HG02759 (cell line): ENCODE measurements around the gene ZC3H7B.
"Not testable (repeated sequence)": the region's sequence is repeated elsewhere in the genome, so short reads cannot be mapped to it uniquely, and the experiment has no call there.

Experiments used
- ATAC-seq: cut with Tn5 transposase; IDR thresholded peaks from one replicate; pipeline ENCODE4 v1.9.1; 2021; ENCODE audit warnings: mild to moderate bottlenecking, moderate library complexity; ENCODE audit not compliant: unreplicated experiment

The ZC3H7B gene, protein sequence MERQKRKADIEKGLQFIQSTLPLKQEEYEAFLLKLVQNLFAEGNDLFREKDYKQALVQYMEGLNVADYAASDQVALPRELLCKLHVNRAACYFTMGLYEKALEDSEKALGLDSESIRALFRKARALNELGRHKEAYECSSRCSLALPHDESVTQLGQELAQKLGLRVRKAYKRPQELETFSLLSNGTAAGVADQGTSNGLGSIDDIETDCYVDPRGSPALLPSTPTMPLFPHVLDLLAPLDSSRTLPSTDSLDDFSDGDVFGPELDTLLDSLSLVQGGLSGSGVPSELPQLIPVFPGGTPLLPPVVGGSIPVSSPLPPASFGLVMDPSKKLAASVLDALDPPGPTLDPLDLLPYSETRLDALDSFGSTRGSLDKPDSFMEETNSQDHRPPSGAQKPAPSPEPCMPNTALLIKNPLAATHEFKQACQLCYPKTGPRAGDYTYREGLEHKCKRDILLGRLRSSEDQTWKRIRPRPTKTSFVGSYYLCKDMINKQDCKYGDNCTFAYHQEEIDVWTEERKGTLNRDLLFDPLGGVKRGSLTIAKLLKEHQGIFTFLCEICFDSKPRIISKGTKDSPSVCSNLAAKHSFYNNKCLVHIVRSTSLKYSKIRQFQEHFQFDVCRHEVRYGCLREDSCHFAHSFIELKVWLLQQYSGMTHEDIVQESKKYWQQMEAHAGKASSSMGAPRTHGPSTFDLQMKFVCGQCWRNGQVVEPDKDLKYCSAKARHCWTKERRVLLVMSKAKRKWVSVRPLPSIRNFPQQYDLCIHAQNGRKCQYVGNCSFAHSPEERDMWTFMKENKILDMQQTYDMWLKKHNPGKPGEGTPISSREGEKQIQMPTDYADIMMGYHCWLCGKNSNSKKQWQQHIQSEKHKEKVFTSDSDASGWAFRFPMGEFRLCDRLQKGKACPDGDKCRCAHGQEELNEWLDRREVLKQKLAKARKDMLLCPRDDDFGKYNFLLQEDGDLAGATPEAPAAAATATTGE

DNA sequence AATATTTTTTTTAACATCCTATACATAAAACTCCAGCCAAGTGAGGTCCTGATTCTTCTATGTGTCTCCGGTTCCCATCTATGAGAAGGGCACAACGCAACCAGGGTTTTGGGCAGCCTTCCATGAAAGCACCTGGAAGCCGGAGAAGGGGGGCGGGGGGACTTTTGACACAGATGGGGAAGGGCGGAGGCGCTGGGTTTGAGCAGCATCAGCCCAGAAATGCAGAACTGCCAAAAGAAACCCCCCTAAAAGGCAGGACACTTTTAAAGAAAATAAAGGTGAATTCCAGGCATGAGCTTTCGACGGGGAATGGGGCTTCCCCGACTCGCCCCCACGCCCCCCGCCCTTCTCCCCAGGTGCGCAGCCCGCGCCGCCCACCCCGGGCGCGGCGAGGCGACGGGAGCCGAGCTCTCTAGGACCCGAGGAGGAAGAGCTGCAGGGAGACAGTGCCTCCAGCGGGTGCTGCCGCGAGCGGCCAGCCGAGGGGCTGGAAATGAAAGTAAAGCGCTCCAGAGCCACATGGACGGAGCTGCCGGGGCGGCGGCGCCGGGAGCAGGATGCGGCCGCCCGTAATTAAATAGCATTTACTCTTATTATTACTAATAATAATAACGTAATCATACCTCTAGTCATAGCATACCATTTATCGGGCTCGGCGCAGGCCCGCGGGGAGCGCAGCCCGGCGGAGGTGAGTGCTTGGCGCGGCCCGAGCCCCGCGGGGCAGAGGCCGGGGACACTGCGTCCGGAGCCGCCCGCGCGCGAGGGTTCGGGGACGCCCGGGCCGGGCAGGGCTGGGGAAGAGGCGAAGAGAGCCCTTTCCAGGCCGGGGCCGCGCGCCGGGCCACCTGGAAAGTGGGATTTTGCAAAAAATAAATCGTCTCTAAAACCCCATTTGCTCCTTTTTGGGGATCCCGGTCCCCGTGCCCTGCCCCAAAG, at the start of gene ZC3H7B:
TSS of gene ZC3H7B (plus strand) at position 441 of the 936 bp plus-strand sequence. CDS start 19,136 bp downstream, outside the sequence.
- ATAC-seq: peak; percentile 88

DNA sequence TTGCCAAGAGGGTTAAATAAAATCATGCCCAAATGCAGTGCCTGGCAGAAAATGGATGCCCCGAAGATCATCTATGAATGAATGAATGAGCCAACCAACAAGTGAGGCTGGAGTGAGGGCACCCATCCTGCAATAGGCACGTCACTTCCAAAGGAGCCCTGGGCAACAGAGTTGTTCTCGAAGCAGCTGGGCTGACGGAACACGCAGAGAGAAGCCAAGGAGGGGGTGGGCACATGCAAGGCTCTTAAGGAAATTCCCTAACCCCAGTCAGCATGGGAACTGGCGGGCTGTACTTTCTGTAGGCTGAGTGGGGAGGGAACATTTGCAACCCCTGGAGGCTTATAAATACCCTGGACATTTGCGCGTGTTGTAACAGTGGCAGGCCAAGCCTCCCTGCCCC, 49.0 kb upstream of the ZC3H7B start:
- ATAC-seq: no peak

DNA sequence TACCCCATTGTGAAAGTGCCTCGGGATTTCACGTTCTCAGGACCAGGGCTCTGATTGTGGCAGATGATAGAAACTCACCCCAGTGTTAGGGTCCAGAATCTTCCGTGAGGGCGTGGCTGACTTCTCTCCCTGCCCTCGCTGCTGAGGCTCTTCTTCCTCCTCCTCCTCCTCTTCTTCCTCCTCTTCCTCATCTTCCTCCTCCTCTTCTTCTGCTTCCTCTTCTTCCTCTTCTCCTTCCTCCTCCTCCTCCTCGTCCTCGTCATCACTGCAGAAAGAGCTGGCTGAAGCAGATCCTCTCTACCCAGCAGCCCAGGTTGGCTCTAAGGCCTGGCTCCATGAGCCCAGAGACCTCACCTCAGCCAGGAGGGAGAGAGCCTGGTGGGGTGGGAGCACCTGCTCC, 47.1 kb upstream of the ZC3H7B start:
- no peak for ATAC-seq

DNA sequence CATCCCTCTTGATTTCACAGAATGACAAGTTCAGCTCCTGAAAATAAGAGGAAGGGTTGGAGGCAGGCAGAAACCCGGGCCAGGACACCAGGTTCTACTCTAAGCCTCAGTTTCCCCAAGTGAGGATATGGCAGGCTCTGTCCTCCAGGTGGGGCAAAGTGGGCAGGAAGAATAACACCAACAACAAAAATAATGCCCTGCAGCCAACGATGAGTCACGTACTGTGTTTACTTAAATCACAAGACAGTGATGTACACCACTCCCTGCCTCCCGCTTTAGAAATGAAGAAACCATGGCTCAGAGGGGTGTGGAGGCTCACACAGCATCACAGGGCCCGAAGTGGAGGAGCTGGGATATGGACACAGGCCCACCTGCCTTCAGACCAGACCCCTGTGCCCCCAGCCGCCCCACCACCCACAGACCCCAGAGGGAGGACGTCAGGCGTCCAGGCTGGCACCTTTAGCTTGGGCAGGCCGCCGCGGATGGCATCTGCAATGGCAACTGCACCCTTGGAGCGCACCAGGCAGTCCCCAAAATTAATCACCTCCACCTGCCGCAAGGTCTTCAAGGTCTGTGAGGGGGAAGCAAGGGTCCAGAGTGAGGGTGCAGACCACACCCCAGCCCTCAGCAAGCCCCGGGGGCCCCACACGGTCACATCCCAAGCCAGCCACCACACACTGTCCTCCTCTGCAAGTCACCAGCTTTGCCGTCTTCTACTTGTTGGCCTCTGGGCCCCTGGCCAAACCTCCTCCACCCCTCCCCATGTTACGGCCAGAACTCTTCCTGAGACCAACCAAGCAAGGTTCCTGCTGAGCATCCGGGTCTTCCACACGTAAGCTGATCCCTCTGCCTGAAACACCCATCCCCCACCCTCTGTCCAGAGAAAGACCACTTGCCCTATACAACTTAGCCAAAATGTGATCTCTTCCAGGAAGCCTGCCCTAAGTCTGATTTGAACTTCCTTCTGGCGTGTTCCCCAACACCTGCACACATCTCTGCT, 44.8 kb upstream of the ZC3H7B start:
- ATAC-seq: no peak

DNA sequence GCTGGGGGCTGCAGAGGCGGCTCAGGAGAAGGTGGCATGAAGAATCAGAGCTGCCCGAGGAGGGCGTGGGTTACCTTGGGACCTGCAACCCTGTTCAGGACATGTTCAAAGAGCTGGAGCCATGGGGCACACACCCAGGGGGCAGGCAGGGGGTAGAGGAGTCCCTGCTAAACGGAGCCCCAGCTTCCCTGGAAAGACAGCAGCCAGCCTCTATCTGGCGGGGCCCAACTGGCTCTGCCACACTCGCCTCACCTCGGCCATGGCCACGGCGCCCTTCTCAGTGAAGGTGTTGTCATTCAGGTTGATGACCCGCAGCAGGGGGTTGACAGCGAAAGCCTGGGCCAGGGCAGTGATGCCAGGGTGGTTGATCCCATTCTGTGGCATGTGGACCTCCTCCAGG, 43.6 kb upstream of the ZC3H7B start:
- ATAC-seq: no peak

DNA sequence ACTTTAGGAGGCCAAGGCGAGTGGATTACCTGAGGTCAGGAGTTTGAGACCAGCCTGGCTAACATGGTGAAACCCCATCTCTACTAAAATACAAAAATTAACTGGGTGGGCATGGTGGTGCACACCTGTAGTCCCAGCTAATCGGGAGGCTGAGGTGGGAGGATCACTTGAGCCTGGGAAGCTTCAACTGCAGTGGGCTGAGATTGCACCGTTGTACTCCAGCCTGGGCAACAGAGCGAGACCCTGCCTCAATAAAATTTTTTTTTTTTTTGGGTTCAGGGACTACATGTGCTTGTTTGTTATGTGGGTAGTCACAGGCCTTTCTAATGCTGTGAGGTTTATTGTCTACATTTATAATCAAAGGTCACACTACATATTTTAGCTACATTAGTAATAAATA, 41.6 kb upstream of the ZC3H7B start:
- ATAC-seq: not testable (repeated sequence)

DNA sequence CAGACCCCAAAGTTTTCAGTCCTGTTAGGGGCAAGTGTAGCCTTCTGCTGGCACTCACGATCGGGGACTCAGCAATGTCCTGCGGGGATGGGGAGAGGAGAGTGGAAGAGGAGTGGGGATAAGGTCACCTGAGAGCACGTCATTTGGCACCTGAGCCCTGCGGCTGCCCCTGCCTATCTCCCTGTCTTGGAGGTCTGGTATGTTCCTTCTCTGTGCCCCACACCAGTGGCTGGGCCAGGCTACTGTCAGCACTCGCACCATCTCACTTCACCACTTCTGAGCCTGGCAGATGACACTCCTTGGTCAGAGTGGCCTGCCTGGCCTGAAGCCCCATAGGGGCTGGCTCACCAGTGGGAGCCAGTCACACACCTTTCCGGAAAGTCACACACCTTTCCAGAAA, 40.5 kb upstream of the ZC3H7B start:
- no peak for ATAC-seq

DNA sequence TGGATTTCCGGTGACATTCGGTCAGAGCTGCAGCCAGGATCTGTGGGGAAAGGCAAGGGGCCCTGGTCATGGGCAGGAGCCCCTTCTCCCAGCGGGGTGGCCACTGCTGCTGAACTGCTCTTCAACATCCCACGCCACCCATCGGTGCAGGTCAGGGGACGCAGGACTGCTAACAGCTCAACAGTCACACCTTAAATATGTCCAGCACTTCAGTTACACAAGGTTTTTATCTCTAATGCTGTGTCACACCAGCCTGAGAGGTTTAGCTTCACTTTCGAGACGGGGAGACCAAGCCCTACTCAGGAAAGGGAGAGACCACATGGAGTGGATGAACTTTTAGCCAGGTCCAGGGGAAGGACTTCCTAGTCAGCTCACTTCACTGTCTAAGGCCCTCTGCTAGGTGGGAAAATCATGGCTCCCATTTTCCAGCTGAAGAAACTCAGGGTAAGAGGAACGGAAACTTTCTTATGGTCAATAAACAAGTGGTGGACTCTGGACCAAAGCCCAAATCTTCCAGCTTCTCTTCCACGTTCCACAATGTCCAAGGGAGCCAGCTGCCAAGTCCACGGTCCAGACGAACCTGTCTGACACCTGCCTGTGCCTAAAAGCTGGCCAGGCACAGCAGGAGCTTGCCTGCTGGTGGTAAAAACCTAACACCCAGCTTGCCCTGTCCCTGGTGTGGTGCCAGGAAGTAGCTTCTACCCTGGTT, 39.6 kb upstream of the ZC3H7B start:
- ATAC-seq: no peak

DNA sequence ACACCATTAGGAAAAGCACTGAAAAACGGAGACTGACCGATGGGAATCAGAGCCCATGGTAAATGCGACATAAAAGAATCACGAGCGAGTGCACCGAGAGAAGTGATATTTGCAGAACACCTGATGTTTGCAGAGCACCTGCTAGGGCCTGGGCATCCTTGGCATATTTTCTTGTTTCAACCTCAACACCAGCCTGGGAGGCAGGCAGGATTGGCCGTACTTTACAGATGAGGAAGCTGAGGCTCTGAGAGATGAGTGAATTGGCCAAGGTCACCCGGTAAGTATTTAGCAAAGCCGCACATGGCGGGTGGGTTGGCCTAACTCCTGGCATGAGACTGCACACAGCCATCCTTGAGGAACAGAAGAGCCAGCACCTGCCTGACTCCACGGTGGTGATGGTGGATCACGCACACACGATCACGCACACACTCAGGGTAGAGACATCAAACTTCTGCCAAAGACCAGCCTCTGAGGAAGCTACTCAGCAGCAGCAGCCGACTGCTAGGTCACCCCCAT, 39.0 kb upstream of the ZC3H7B start:
- no peak for ATAC-seq

DNA sequence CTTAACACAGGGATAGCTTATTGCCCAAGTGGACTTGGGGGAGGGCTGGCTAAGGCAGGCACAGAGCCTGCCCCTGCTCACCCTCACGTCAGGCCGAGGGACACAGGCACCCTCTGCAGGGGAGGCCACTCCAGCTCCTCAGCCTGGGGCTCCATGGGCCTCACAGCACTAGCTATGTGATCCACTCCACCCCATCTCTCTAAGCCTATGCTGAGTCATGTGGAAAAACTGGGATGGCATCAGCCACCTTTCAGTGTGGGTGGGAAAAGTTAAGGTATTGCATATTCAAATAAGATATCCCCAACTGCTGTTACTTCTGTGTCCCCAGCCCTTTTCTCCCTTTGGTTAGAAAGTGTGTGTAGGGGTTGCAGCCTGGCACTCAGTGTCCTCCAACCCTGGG, 37.6 kb upstream of the ZC3H7B start:
- no peak for ATAC-seq

DNA sequence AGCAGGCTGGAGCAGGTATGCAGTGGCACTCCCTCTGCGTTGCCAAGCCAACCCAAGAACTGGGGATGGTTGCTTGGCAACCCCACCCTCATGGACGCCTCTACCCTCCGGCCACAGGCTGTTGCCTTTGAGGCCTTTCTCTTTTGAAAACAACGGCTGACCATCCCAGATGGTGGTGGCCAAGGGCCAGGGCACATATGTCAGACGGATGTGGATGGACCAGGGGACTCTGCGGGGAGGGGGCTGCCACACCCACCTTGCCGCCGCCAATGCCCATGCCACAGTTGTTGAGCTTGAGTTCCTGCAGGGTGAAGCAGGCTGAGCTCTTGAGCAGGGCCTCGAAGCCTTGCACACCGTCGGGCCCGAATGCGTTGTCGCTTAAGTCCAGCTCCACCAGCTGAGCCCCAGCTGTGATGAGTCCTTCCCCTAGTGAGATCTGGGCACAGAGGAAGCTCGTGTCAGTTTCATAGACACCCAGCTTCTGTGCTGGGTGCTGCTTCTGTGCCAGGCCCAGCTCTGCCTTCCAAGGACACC, 36.9 kb upstream of the ZC3H7B start:
- ATAC-seq: no peak

DNA sequence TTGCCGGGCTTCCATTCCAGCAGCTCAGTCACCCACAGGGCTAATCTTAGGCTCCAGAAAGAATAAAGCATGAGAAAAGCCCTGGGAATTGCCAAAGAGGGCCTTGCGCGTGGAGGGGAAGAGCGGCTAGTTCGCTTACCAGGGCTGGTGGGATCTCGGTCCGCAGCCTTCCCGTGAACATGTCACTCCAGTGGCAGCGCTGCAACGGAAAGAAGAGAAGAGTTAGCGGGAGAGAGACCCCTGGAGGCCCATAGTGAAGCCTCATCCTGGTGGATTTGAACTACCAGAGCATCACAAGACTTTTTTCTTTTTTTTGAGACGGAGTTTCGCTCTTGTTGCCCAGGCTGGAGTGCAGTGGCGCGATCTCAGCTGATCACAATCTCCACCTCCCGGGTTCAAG, 33.4 kb upstream of the ZC3H7B start:
- no peak for ATAC-seq

DNA sequence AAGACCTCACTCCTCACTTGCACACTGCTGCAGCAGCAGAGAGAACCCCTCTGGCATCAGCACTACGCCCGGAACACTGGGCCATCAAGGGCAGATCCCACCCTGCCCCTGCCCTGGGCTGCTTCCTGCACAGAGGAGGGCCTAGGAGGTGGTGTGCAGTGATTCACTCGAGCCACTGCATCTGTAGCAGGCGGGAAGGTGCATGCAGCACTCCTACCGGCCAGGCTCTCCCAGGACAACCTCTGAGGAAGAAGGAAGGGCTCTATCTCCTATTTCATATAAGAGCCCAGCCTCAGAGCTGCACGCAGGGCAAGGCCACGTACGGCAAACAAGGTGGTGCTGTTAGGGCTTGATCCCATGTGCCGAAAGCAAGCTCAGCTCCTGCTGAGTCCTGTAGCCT, 29.5 kb upstream of the ZC3H7B start:
- no peak for ATAC-seq

DNA sequence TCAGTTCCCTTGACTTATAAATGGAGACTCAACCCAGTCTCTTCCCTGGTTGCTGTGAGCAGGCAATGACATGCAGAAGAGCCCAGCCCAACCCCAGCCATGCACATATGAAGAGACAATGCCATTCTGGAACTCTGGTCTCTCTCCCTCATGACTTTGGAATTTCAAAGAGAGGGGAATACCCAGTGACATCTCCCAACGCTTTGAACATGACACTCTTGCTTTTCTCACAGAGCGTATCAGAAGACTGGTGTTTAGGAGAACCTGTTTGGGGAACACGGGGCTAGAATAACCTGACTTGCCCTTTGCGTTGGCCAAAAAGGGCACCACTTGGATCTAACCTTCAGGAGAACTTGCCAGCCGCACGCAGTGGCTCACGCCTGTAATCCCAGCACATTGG, 28.2 kb upstream of the ZC3H7B start:
- no peak for ATAC-seq

DNA sequence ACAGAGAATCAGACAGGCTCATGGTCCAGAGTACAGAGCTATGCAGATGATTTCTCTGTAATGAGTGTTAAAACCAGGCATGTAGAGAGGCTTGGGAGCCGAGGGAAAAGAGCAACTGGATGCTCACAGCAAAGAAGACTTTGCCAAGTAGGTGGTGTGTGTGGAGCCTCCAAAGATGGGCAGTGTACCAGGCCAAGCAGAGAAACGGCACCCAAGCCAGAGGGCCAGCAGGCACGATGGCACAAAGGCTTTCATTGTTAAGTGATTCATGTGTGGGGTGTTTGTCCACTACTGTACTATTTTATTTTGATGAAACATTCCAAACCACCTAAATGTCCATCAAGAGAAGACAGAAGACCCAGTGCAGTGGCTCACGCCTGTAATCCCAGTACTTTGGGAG, 26.5 kb upstream of the ZC3H7B start:
- ATAC-seq: no peak

DNA sequence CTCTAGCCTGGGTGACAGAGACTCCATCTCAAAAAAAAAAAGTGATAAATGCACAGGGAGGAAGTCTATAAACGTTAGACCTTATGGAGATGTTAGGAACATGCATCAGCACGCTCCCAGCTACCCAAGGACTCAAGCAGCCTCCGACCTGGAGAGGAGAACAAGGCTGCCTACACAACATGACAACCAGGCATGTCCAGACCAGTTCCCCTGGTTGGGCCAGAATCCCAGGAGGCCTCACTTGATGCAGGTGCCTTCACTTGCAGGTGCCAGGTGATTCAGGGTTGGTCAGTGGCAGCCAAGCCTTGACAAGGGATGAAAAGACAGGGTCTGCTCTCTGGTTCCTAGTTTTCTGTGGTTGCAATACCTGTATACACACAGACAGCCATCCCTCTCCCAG, 21.3 kb upstream of the ZC3H7B start:
- ATAC-seq: no peak

DNA sequence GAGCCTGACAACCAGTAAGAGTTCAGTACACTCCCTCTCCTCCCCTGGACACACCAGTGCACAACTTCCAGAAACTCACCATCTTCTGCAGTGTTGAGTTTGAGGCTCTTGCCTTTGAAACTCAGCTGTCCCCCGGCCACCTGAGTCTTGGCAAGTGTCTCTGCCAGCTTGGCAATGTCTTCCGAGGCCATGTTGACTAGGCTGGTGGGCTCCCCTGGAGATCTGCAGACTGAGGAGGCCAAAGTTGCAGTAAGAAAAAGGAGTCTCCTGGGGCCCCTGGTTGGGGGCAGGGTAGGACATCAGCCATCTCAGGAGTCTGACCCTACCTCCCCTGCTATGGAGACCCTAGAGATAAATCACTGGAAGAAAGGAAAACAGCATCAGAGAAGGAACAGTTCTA, 20.5 kb upstream of the ZC3H7B start:
- no peak for ATAC-seq

DNA sequence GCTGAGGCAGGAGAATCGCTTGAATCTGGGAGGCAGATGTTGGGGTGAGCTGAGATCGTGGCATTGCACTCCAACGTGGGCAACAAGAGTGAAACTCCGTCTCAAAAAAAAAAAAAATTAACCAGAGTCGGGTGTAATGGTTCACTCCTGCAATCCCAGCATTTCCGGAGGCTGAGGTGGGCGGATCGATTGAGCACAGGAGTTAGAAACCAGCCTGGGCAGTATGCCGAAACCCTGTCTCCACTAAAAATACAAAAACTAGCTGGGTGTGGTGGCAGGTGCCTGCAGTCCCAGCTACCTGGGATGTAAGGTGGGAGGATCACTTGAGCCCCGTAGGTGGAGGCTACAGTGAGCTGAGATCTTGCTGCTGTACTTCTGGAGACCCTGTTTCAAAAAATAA, 16.9 kb upstream of the ZC3H7B start:
- no peak for ATAC-seq

DNA sequence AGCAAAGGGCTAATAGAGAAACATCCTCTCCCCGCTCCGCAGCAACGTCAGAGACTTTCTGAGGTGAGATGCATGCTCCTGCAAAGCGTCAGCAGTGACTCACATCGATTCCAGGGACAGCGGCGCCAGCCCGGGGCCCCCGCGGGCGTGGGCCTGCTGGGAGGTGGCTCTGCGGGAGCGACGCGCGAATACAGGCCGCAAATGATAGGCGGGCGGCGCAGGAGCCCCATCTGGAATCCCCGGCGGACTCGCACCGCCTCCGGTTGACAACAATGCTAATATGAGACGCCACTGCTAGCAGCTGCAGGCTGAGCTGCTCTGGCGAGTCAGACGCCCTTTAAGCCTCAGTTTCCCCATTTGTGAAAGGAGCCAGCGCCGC, 15.9 kb upstream of the ZC3H7B start:
- ATAC-seq: peak; percentile 16
